Nephron progenitor cell (in vitro differentiated cells): ENCODE results near the gene GALNT14.

Source experiments
- DNase-seq: peaks from one replicate; pipeline ENCODE4 v3.0.0; 2021
- H3K27ac Mint-ChIP-seq: 2 replicates; pipeline ENCODE4 v1.8.0; 2021; ENCODE audit warnings: mild to moderate bottlenecking, moderate library complexity, mixed read lengths
- H3K27me3 Mint-ChIP-seq: 2 replicates; pipeline ENCODE4 v1.8.0; 2021; ENCODE audit warnings: mild to moderate bottlenecking, low read depth, mixed read lengths; ENCODE audit not compliant: poor library complexity
- H3K36me3 Mint-ChIP-seq: 2 replicates; pipeline ENCODE4 v1.8.0; 2021; ENCODE audit warnings: low read depth, mixed read lengths
- H3K4me1 Mint-ChIP-seq: 2 replicates; pipeline ENCODE4 v1.8.0; 2021; ENCODE audit warnings: mixed read lengths
- H3K4me3 Mint-ChIP-seq: 2 replicates; pipeline ENCODE4 v1.8.0; 2021; ENCODE audit warnings: mild to moderate bottlenecking, moderate library complexity, mixed read lengths
- H3K9me3 Mint-ChIP-seq: 2 replicates; pipeline ENCODE4 v1.8.0; 2021; ENCODE audit warnings: mild to moderate bottlenecking, moderate library complexity, mixed read lengths
- CTCF ChIP-seq: fragments of 200-600 bp; sonication (generic); IDR thresholded peaks from 2 replicates; pipeline ENCODE4 v1.5.0; 2021; ENCODE audit warnings: antibody characterized with exemption

Gene GALNT14

GRCh38 chr2:31004257-31004656 lies 134.0 kb downstream of the GALNT14 start:
- H3K27me3 Mint-ChIP-seq = peaks cover 71% of the 10 kb centered on the region

GRCh38 chr2:31003749-31004148 lies 134.5 kb downstream of the GALNT14 start:
- peaks cover 54% of the 10 kb centered on the region for H3K4me1 Mint-ChIP-seq
- no peak for DNase-seq
- peaks cover 70% of the 10 kb centered on the region for H3K27me3 Mint-ChIP-seq
- H3K4me3 Mint-ChIP-seq = no peak overlapping the region
- TF ChIP-seq CTCF = no peak
- peak overlapping the region; percentile 41 for H3K27ac Mint-ChIP-seq
- no peaks in the 10 kb centered on the region for H3K36me3 Mint-ChIP-seq
- H3K9me3 Mint-ChIP-seq = no peaks in the 10 kb centered on the region

More at GRCh38 chr2:31004257-31004656, 134.0 kb downstream of the GALNT14 start:
- no peak for TF ChIP-seq CTCF
- Mint-ChIP-seq H3K27ac (no peak overlapping the region), H3K4me1 (peaks cover 59% of the 10 kb centered on the region), H3K4me3 (no peak overlapping the region), H3K36me3 (no peaks in the 10 kb centered on the region), H3K9me3 (no peaks in the 10 kb centered on the region)
- no peak for DNase-seq

DNA sequence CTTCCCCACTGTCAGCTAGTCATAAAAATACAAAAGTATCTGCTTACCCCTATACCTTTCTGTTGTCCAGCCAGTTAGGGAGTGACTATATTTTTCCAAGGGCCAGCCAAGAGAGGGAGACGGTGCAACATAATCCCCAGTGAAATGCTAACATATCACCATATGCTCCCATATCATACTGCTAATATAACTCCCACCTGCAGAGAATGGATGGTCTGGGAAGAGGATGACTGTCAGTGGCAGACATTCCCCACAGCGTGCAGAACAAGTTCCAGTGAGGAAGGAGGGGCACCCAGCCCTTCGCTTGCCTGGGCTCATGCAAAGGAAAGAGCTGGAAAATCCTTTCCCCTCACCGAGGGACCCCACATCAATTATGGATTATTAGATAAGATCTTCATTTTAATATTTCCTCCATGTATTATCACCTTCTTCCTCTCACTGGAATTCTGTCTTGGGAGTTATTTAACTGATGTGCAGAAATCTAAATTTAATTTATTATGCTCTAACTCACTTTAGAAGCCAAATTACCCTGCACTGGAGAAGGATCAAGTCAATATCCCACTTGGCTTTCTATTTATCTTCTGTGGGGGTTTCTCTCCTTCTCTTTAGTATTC lies 135.6 kb downstream of the GALNT14 start:
- Mint-ChIP-seq H3K27me3 (peaks cover 68% of the 10 kb centered on the region), H3K27ac (no peak overlapping the region), H3K9me3 (no peaks in the 10 kb centered on the region), H3K4me3 (no peak overlapping the region), H3K36me3 (no peaks in the 10 kb centered on the region), H3K4me1 (peaks cover 43% of the 10 kb centered on the region)
- no peak for DNase-seq
- TF ChIP-seq CTCF = no peak

- Mint-ChIP-seq H3K4me3 (no peak overlapping the region), H3K36me3 (no peaks in the 10 kb centered on the region), H3K4me1 (peaks cover 32% of the 10 kb centered on the region), H3K27ac (no peak overlapping the region), H3K9me3 (no peaks in the 10 kb centered on the region), H3K27me3 (peaks cover 56% of the 10 kb centered on the region)
- no peak for DNase-seq
- TF ChIP-seq CTCF = no peak
These were observed 137.3 kb downstream of the GALNT14 start for GRCh38 chr2:31000970-31001369.

DNA sequence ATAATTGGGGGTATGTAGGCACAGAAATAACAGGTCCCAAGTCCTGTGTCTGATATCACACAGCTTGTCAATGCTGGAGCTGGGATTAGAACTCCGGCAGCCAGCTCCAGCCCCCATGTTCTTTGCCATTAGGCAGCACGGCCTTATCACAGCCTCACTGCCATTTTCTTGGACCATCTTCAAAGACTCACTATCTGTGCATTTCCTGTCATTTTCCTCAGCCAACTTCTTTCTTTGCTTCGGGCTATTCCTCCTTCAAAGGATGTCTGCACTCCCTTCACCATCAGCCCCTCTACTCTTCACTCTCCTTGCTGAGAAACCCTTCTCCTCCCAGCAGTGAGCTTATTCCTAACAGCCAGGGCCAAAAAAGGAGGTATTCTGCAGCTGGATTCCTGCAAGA lies 139.6 kb downstream of the GALNT14 start:
- no peak overlapping the region for H3K4me3 Mint-ChIP-seq
- no peak overlapping the region for H3K27ac Mint-ChIP-seq
- peaks cover 43% of the 10 kb centered on the region for H3K4me1 Mint-ChIP-seq
- TF ChIP-seq CTCF = no peak
- peaks cover 36% of the 10 kb centered on the region for H3K27me3 Mint-ChIP-seq
- no peaks in the 10 kb centered on the region for H3K9me3 Mint-ChIP-seq
- no peak for DNase-seq
- no peaks in the 10 kb centered on the region for H3K36me3 Mint-ChIP-seq

DNA sequence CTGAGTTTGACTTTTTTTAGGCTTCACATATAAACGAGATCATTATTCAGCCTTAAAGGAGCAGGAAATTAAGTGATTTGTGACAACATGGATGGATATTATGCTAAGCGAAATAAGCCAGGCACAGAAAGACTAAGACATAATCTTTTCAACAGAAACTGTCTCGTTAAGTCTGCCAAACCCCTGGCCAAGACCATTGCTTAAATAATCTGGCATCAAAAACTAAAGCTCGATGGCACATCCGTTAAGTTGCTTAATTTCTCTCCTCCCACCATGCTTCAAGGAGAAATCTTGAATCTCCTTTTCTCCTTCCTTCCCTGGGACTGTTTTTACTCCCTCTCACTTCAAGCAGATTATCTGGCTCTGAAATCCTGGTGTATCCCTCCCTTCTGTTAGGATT lies 140.3 kb downstream of the GALNT14 start:
- H3K9me3 Mint-ChIP-seq = no peaks in the 10 kb centered on the region
- peaks cover 30% of the 10 kb centered on the region for H3K27me3 Mint-ChIP-seq
- H3K4me3 Mint-ChIP-seq = no peak overlapping the region
- peak overlapping the region; percentile 2 for H3K27ac Mint-ChIP-seq
- DNase-seq = no peak
- H3K4me1 Mint-ChIP-seq = peaks cover 36% of the 10 kb centered on the region
- H3K36me3 Mint-ChIP-seq = no peaks in the 10 kb centered on the region
- no peak for TF ChIP-seq CTCF
